DMS53 (cell line): ENCODE measurements around the gene GNPTAB.
"Not testable (repeated sequence)": the region's sequence is repeated elsewhere in the genome, so short reads cannot be mapped to it uniquely, and the experiment has no call there.

Source experiments
- DNase-seq: peaks from one replicate; lab custom pipeline; 2025; lab: John Stamatoyannopoulos, UW

The GNPTAB gene

GRCh38 chr12:101830367-101831325 is at the start of gene GNPTAB:
Gene GNPTAB (minus strand): TSS chr12:101830959. CDS start chr12:101830675, 284 bp downstream.
- peak; percentile 98 for DNase-seq

- no peak for DNase-seq
Measured at GRCh38 chr12:101878243-101878821, 47.6 kb upstream of the GNPTAB start.

DNA sequence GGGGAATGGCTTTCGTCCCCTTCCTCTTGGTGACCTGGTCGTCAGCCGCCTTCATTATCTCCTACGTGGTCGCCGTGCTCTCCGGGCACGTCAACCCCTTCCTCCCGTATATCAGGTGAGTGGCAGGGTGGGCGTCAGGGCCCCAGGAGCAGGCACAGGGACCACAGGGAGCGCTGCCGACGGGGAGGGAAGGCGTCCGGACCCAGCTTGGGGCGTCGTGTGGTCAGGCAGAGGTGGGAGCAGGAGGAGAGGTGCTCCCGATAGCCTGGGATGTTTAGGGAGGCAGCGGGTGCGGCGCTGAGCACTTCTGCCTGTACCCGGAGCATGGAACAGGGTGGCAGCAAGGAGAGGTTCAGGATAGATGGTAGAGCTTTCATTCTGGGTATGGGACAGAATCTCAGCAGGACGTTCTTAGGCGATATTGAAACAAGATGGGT is 47.1 kb upstream of the GNPTAB start:
- peak; percentile 60 for DNase-seq

- peak; percentile 92 for DNase-seq
Measured at GRCh38 chr12:101876861-101877805, 46.4 kb upstream of the GNPTAB start, which contains the start of gene DRAM1. Gene DRAM1 (plus strand): TSS chr12:101877580. CDS start chr12:101877790, 210 bp downstream.

DNA sequence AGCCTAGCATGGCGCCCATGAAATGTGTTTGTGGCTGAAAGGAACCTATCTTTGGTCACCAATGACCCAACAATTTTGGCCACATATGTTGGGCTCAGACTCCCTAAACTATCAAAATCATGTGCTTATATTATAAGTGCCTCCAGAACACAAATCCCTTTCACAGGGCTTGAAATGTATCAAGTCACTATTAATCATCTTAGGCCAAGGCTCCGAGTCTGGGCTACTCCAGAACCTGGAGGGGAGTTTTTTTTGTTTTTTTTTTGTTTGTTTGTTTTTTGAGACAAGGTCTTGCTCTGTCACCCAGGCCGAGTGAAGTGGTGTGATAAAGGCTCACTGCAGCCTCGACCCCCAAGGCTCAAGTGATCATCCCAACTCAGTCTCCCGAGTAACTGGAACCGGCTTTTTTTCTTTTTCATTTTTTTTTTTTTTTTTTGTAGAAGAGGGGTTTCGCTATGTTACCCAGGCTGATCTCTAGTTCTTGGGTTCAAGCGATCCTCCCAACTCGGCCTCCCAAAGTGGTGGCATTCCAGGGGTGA is 45.6 kb upstream of the GNPTAB start:
- DNase-seq = peak; percentile 17

GRCh38 chr12:101875162-101875561 is 44.4 kb upstream of the GNPTAB start:
- DNase-seq = no peak

DNA sequence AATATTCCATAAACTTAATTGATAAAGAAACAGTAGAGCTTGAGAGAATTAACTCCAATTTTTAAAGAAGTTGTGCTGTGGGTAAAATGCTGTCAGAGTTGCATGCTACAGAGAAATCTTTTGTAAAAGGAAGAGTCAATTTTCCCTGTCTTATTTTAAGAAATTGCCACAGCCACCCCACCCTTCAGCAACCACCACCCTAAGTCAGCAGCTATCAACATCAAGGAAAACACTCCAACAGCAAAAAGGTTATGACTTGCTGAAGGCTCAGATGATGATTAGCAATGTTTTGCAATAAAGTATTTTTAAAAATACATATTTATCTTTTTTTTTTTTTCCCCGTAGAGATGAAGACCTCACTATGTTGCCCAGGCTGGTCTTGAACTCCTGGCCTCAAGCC is 40.2 kb upstream of the GNPTAB start:
- DNase-seq = no peak

DNA sequence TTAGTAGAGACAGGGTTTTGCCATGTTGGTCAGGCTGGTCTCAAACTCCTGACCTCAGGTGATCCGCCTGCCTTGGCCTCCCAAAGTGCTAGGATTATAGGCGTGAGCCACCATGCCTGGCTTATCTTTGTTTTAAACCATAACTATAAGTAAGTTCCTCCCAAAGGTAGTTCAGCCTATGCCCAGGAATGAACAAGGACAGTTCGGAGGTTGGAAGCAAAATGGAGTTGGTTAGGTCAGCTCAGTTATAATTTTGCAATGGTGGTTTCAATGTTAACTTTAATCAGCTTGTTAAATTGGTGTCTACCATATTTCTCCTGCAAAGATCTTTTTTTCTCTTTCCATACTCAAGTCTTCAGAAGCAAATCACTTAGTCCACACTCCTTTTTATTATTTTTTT is 36.9 kb upstream of the GNPTAB start:
- DNase-seq = not testable (repeated sequence)

GRCh38 chr12:101866615-101867373 is 36.0 kb upstream of the GNPTAB start:
- no peak for DNase-seq

GRCh38 chr12:101863981-101864380 is 33.2 kb upstream of the GNPTAB start:
- DNase-seq = no peak

DNA sequence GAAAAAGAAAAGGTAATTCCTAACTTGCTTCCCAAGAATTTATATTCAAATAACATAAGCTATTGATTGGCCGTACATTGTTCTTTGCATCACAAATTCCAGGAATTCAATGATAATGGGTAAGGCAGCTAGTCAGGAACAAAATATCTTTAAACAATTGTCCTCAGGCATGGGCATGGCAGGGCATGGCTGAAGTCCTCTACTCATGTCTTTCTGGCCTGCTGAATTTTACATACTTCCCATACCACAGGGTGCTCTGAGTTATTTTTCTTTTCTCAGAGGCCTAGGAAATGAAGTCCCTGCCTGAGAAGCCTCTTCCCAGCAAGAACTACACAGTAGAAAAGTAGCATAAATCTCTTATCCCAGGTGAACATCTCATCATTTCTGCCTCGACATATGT is 31.5 kb upstream of the GNPTAB start:
- DNase-seq = no peak

DNA sequence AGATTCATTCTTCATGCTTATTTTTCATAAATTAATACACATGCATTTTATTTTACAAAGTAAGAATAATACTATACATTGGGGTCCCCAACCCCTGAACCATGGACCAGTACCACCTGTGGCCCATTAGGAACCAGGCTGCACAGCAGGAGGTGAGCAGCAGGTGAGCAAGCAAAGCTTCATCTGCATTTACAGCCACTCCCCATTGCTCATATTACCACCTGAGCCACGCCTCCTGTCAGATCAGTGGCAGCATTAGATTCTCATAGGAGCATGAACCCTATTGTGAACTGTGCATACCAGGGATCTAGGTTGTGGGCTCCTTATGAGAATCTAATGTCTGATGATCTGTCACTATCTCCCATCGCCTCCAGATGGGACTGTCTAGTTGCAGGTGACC is 30.9 kb upstream of the GNPTAB start:
- peak; percentile 58 for DNase-seq

GRCh38 chr12:101859664-101860607 is 29.2 kb upstream of the GNPTAB start:
- DNase-seq = no peak

DNA sequence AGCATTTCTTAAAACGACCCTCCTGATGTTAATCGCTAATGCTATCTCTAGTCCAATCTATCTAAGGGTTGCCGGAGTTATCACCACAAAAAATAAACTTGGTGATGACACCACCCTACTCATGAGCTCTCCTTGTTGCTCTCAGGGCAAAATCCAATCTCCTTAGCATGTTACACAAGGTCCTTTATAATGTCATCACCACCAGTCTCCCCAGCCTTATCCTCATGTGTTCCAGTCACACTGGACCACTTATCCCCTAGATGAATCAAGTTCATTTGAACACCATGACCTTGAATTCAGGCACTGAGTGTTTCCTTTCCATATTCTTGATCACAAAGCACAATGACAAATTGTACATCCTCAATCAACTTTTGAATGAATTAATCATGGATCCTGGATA is 27.6 kb upstream of the GNPTAB start:
- DNase-seq = no peak

GRCh38 chr12:101857043-101857558 is 26.3 kb upstream of the GNPTAB start:
- DNase-seq = no peak

DNA sequence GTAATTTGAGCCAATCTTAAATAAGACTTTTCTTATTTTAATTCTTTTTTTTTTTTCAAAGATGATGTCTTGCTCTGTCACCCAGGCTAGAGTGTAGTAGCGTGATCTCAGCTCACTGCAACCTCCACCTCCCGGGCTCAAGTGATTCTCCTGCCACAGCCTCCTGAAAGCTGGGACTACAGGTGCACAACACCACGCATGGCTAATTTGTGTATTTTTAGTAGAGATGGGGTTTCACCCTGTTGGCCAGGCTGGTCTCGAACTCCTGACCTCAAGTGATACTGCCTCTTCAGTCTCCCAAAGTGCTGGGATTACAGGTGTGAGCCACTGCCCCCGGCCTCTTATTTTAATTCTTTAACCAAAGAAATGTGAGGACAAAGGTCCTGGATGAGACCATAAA is 25.9 kb upstream of the GNPTAB start:
- not testable (repeated sequence) for DNase-seq

- DNase-seq = no peak
Measured at GRCh38 chr12:101855976-101856375, 25.2 kb upstream of the GNPTAB start.

GRCh38 chr12:101855364-101855884 is 24.7 kb upstream of the GNPTAB start:
- DNase-seq = no peak

- no peak for DNase-seq
Measured at GRCh38 chr12:101854747-101855146, 24.0 kb upstream of the GNPTAB start.
